Mesendoderm (in vitro differentiated cells): Measurements from ENCODE around the gene EIF2A.

ENCODE experiments used
- DNase-seq: peaks from one replicate; pipeline ENCODE4 v3.0.0; 2013
- H2AK5ac ChIP-seq: 2 replicates; pipeline ENCODE4 v1.6.1; 2013; ENCODE audit warnings: low read length, inconsistent platforms
- H2BK120ac ChIP-seq: 2 replicates; pipeline ENCODE4 v1.6.1; 2013; ENCODE audit warnings: low read depth, mild to moderate bottlenecking, low read length, moderate library complexity, mixed read lengths
- H2BK15ac ChIP-seq: replicated peaks from 2 replicates; pipeline ENCODE4 v1.6.1; 2013; ENCODE audit warnings: low read depth, mild to moderate bottlenecking, moderate library complexity
- H2BK5ac ChIP-seq: 2 replicates; pipeline ENCODE4 v1.6.1; 2013; ENCODE audit warnings: low read length, inconsistent platforms
- H3K18ac ChIP-seq: 2 replicates; pipeline ENCODE4 v1.6.1; 2013; ENCODE audit warnings: mild to moderate bottlenecking, low read length, mixed read lengths
- H3K23ac ChIP-seq: one replicate; pipeline ENCODE4 v1.6.1; 2013; ENCODE audit warnings: low read length
- H3K27ac ChIP-seq: 2 replicates; pipeline ENCODE4 v1.5.1; 2013; ENCODE audit warnings: low read depth, mild to moderate bottlenecking, inconsistent platforms, low read length, moderate library complexity
- H3K27me3 ChIP-seq: 2 replicates; pipeline ENCODE4 v1.6.1; 2013; ENCODE audit warnings: low read length, control low read depth, mild to moderate bottlenecking, inconsistent platforms; ENCODE audit not compliant: insufficient read depth, poor library complexity
- H3K36me3 ChIP-seq: 2 replicates; pipeline ENCODE4 v1.6.1; 2013; ENCODE audit warnings: low read length, inconsistent platforms; ENCODE audit not compliant: control insufficient read depth, insufficient read depth
- H3K4ac ChIP-seq: one replicate; pipeline ENCODE4 v1.6.1; 2013; ENCODE audit warnings: low read depth, mild to moderate bottlenecking, low read length, moderate library complexity
- H3K4me1 ChIP-seq: 2 replicates; pipeline ENCODE4 v1.6.1; 2013; ENCODE audit warnings: low read depth, low read length, inconsistent platforms; ENCODE audit not compliant: control insufficient read depth
- H3K4me2 ChIP-seq: 2 replicates; pipeline ENCODE4 v1.6.1; 2013; ENCODE audit warnings: low read length
- H3K4me3 ChIP-seq: 2 replicates; pipeline ENCODE4 v1.5.1; 2013; ENCODE audit warnings: mild to moderate bottlenecking, low read length
- H3K56ac ChIP-seq: one replicate; pipeline ENCODE4 v1.6.1; 2013; ENCODE audit warnings: low read length
- H3K79me1 ChIP-seq: 2 replicates; pipeline ENCODE4 v1.6.1; 2013; ENCODE audit warnings: low read length, inconsistent platforms
- H3K79me2 ChIP-seq: 2 replicates; pipeline ENCODE4 v1.6.1; 2013; ENCODE audit warnings: mild to moderate bottlenecking, low read length; ENCODE audit not compliant: control insufficient read depth, insufficient read depth
- H3K9ac ChIP-seq: 2 replicates; pipeline ENCODE4 v1.6.1; 2013; ENCODE audit warnings: low read length, inconsistent platforms
- H4K5ac ChIP-seq: one replicate; pipeline ENCODE4 v1.6.1; 2013; ENCODE audit warnings: low read length
- H4K8ac ChIP-seq: one replicate; pipeline ENCODE4 v1.6.1; 2013; ENCODE audit warnings: low read depth, mild to moderate bottlenecking, control low read depth, low read length, moderate library complexity
- WGBS: extraction: QIAGEN DNeasy Blood & Tissue Kit; methylation state at CpG from one replicate; pipeline ENCODE4 v1.1.7; 2013; ENCODE audit warnings: low lambda C conversion rate, missing lambda C conversion rate; ENCODE audit not compliant: insufficient coverage; ENCODE audit errors: extremely low coverage; 5-methylcytosine and 5-hydroxymethylcytosine counted together

The EIF2A gene

DNA sequence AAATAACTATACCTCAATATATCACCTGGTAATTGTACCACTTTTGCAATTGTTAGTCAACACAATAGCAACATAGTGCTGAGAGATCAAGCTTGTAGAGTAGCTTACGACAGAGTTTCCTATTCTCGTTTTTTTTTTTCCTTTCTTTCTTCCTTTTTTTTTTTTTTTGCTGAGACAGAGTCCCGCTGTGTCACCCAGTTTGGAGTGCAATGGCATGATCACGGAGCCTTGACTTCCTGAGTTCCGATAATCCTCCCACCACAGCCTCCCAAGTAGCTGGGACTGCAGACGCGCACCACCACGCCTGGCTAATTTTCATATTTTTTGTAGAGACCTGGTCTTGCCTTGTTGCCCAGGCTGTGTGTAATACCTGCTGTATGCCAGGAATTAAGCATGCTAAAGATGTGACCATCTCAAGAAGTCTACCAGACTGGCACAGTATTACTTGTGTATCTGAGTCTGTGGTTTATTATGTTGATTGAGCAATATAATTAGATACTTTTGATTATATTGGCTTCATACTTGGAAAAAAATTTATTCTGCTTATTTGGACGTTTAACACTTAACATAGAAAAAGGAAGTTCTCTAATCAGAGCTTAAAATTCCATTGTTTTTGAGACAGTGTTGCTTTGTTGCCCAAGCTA is 59.5 kb downstream of the EIF2A start:
- Histone ChIP-seq H3K4ac (no peak overlapping the region), H3K9ac (no peak overlapping the region), H2BK15ac (no peak overlapping the region), H3K4me2 (no peak overlapping the region), H3K79me2 (peaks cover 45% of the 10 kb centered on the region), H3K36me3 (no peaks in the 10 kb centered on the region), H3K79me1 (peaks cover 8% of the 10 kb centered on the region), H4K8ac (no peak overlapping the region), H2AK5ac (no peak overlapping the region), H4K5ac (no peak overlapping the region), H2BK120ac (no peak overlapping the region), H3K23ac (no peak overlapping the region), H3K4me1 (peaks cover 2% of the 10 kb centered on the region), H3K4me3 (no peak overlapping the region), H3K27me3 (no peaks in the 10 kb centered on the region), H3K18ac (no peak overlapping the region), H3K56ac (peak overlapping the region; percentile 38), H2BK5ac (no peak overlapping the region), H3K27ac (no peak overlapping the region)
- DNase-seq = no peak
- WGBS = no CpG with 5 or more reads among the region's 9 CpGs

DNA sequence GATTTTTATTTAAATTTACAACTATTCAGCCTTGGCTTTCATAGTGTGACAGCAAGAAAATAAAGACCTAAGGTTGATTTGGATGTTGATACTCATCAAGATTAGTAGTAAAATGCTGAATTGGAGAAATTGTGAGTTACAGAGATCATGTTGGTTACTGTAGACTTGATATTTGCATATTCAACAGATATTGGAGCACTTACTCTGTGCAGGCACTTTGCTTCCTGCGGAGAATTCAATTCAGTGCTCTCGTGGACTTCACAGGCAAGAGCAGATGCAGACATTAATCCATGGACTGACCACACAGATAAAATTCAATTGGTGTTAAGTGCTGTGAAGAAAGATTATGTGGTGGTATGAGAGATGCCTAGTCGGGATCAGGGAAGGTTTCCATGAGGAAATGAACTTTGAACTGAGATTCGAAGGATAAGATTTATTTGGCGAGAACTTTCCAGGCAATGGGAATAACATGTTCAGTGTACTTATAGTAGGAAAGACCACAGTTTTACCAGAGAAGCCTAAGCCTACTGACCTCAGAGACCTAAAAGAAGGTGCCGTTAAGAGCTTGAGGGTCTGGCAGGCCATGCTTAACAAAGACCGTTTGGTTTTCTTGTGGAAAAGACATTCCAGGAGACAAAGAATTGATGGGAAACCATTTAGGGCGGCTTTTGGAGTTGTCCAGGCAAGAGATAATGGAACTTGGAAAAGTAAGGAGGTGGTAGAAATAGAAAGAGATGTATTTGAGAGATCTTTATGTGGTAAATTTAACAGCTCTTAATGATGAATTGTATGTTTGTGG is 60.9 kb downstream of the EIF2A start:
- H3K4me1 ChIP-seq = peaks cover 2% of the 10 kb centered on the region
- peak; percentile 90 for DNase-seq
- H3K23ac ChIP-seq = no peak overlapping the region
- H3K36me3 ChIP-seq = no peaks in the 10 kb centered on the region
- no peak overlapping the region for H3K4ac ChIP-seq
- peak overlapping the region; percentile 81 for H3K27ac ChIP-seq
- H3K18ac ChIP-seq = peak overlapping the region; percentile 78
- H2BK15ac ChIP-seq = peak overlapping the region; percentile 74
- no peak overlapping the region for H2BK120ac ChIP-seq
- peaks cover 8% of the 10 kb centered on the region for H3K79me1 ChIP-seq
- H3K4me2 ChIP-seq = no peak overlapping the region
- H3K9ac ChIP-seq = no peak overlapping the region
- H2AK5ac ChIP-seq = no peak overlapping the region
- H3K56ac ChIP-seq = no peak overlapping the region
- H2BK5ac ChIP-seq = no peak overlapping the region
- H3K27me3 ChIP-seq = no peaks in the 10 kb centered on the region
- H3K79me2 ChIP-seq = peaks cover 52% of the 10 kb centered on the region
- H3K4me3 ChIP-seq = no peak overlapping the region
- no CpG with 5 or more reads among the region's 8 CpGs for WGBS
- no peak overlapping the region for H4K5ac ChIP-seq
- no peak overlapping the region for H4K8ac ChIP-seq

DNA sequence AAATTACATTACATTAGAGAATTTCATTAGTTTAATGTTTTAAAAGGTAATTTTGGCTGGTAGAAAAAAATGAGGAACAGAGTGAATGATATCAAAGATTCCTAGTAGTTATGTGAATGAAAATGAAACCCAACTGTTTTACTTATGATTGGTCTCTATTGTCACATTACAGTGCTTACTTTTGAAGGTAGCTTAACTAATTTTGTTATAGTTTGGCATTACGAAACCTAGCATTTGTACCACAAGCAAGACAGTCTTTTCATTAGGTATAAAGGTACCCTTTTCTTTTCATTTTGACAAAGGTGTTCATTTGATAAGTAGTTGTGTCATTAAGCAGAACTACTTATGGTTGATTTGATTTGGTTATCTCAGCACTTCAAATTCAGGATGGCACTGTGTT is 63.4 kb downstream of the EIF2A start:
- H3K9ac ChIP-seq = no peak overlapping the region
- no peak overlapping the region for H2AK5ac ChIP-seq
- no peak overlapping the region for H3K4me3 ChIP-seq
- no peaks in the 10 kb centered on the region for H3K36me3 ChIP-seq
- peaks cover 49% of the 10 kb centered on the region for H3K79me2 ChIP-seq
- no peak overlapping the region for H4K8ac ChIP-seq
- WGBS = no CpG with 5 or more reads among the region's 1 CpG
- no peak overlapping the region for H3K4me2 ChIP-seq
- H3K27me3 ChIP-seq = no peaks in the 10 kb centered on the region
- DNase-seq = no peak
- no peak overlapping the region for H2BK5ac ChIP-seq
- H3K18ac ChIP-seq = no peak overlapping the region
- no peak overlapping the region for H4K5ac ChIP-seq
- H3K4me1 ChIP-seq = peaks cover 2% of the 10 kb centered on the region
- H3K27ac ChIP-seq = no peak overlapping the region
- H3K79me1 ChIP-seq = peaks cover 3% of the 10 kb centered on the region
- H2BK15ac ChIP-seq = no peak overlapping the region
- no peak overlapping the region for H3K23ac ChIP-seq
- H3K56ac ChIP-seq = no peak overlapping the region
- H2BK120ac ChIP-seq = no peak overlapping the region
- no peak overlapping the region for H3K4ac ChIP-seq

DNA sequence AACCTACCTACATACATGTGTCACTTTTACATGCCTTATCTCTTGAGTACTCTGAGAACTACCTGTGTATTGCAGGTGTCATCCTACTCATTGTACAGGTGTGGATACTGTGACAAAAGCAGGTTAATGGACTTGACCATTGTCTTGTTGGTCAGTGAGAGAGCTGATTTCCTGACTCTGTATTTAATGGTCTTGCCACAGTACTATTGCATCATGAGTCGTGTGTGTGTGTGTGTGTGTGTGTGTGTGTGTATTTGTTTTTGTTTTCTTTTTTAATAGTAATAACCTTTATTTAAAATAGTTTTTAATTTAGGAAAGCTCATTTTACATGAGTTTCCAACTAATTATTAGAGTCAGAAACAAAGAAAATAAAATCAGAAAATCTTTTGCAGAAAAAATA is 64.2 kb downstream of the EIF2A start:
- DNase-seq = no peak
- no peak overlapping the region for H2AK5ac ChIP-seq
- H3K4ac ChIP-seq = no peak overlapping the region
- H2BK15ac ChIP-seq = no peak overlapping the region
- H3K4me1 ChIP-seq = peaks cover 2% of the 10 kb centered on the region
- H3K9ac ChIP-seq = no peak overlapping the region
- no peak overlapping the region for H3K18ac ChIP-seq
- no peak overlapping the region for H3K27ac ChIP-seq
- H3K4me2 ChIP-seq = no peak overlapping the region
- H4K8ac ChIP-seq = no peak overlapping the region
- H2BK5ac ChIP-seq = no peak overlapping the region
- H3K79me2 ChIP-seq = peaks cover 48% of the 10 kb centered on the region
- peaks cover 3% of the 10 kb centered on the region for H3K79me1 ChIP-seq
- no peak overlapping the region for H2BK120ac ChIP-seq
- no peak overlapping the region for H3K4me3 ChIP-seq
- no peaks in the 10 kb centered on the region for H3K27me3 ChIP-seq
- H4K5ac ChIP-seq = no peak overlapping the region
- H3K23ac ChIP-seq = no peak overlapping the region
- H3K36me3 ChIP-seq = no peaks in the 10 kb centered on the region
- no peak overlapping the region for H3K56ac ChIP-seq
- WGBS = no CpG with 5 or more reads among the region's 1 CpG

DNA sequence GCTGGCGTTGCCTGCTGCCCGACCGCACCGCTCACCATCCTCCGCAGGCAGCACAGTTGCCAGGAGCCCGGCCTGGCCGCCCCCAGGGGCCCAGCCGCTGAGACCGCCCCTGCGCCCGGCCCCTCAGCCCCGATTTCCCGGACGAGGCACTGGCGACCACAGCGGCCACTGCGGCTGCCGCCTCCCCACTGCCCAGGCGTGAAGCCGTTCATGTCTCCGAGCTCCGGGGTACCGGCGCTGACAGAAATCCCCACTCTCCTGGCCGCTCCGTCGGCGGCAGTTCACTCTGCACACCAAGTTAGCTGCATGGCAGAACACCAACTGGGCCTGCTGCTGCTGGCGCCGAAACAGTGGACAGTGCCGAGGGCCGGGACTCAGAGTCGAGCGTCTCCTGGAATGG is 65.1 kb downstream of the EIF2A start:
- Histone ChIP-seq H3K4me2 (no peak overlapping the region), H2BK5ac (no peak overlapping the region), H2AK5ac (no peak overlapping the region), H3K23ac (no peak overlapping the region), H2BK120ac (no peak overlapping the region), H3K79me1 (peaks cover 1% of the 10 kb centered on the region), H4K8ac (no peak overlapping the region), H3K36me3 (no peaks in the 10 kb centered on the region), H4K5ac (no peak overlapping the region), H3K4ac (no peak overlapping the region), H2BK15ac (no peak overlapping the region), H3K4me1 (peaks cover 2% of the 10 kb centered on the region), H3K56ac (no peak overlapping the region), H3K79me2 (peaks cover 44% of the 10 kb centered on the region), H3K27me3 (no peaks in the 10 kb centered on the region), H3K9ac (no peak overlapping the region), H3K4me3 (no peak overlapping the region), H3K27ac (no peak overlapping the region), H3K18ac (no peak overlapping the region)
- no peak for DNase-seq
- WGBS = no CpG with 5 or more reads among the region's 34 CpGs
